AG09319 (cell line): ENCODE measurements around the gene MBP.

Source experiments
- DNase-seq: peaks from one replicate; pipeline ENCODE4 v3.0.0-alpha.2; 2010; ENCODE audit warnings: low read depth; ENCODE audit errors: extremely low read depth
- TF ChIP-seq, protein P1 (sequence below): IDR thresholded peaks from 2 replicates; pipeline ENCODE4 v1.5.1; 2011; ENCODE audit warnings: low read depth, mild to moderate bottlenecking, inconsistent platforms, low read length, moderate library complexity

The MBP gene

DNA sequence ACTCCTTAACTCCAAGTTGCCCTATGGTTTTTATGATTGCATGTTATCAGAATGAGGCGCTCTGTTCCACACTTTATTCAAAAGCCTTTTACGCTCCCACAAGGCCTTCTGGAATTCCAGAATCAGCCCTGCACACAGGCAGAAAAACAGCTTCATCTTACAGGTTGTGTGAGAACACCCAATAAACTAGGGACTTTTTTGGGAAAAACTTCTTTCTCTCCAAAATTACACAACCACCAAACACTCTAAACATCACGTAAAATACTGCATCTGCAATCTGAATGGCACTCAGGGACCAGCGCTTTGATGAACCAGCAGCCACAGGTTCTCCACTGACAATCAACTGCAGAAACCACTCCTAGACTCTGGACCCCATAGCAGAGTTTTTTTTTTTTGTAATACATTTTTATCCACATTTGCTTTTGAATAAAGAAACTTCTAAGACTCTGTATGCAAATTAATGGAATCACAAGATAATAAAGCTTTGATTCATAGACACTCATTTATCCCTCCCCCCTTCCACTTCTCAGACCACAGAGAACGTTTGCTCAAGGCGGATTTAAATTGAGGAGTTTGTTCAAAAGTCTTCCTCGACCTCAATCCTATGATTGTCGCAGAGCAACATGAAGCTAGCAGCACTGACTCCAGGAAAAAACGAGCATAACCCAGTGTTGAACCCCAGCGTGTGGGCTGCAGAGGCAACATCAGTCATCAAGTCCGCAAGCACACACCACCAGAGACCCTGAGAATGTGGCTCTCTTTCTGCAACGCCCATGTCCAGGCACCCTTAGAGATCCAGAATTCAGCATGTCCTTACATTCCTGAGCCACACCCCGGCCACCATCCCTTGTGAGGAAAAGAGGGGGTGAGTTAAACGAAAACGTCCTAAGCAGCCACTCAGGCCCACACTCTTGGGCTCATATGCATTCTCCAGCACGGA lies 116.5 kb downstream of the MBP start:
- DNase-seq: no peak
- TF ChIP-seq, protein P1, sequence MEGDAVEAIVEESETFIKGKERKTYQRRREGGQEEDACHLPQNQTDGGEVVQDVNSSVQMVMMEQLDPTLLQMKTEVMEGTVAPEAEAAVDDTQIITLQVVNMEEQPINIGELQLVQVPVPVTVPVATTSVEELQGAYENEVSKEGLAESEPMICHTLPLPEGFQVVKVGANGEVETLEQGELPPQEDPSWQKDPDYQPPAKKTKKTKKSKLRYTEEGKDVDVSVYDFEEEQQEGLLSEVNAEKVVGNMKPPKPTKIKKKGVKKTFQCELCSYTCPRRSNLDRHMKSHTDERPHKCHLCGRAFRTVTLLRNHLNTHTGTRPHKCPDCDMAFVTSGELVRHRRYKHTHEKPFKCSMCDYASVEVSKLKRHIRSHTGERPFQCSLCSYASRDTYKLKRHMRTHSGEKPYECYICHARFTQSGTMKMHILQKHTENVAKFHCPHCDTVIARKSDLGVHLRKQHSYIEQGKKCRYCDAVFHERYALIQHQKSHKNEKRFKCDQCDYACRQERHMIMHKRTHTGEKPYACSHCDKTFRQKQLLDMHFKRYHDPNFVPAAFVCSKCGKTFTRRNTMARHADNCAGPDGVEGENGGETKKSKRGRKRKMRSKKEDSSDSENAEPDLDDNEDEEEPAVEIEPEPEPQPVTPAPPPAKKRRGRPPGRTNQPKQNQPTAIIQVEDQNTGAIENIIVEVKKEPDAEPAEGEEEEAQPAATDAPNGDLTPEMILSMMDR: no peak

DNA sequence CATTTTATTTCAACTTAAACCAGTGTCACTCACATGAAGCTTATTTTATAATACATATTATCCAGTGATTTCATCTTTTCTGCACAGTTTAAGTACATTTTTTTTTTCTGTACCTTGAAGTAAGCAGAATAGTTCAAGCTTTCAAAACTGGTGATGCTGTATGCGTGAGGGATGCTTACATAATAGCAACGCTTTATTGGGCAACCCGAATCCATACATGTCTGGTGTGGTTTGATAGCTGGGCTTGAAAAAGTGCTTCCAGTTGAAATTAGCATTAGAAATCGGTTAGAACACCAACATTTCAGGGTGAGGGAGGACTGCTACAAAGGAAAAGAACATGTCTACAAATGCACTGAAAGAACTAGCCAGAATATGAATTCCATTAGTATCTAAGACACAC lies 117.4 kb downstream of the MBP start:
- DNase-seq: no peak
- TF ChIP-seq, protein P1: no peak

DNA sequence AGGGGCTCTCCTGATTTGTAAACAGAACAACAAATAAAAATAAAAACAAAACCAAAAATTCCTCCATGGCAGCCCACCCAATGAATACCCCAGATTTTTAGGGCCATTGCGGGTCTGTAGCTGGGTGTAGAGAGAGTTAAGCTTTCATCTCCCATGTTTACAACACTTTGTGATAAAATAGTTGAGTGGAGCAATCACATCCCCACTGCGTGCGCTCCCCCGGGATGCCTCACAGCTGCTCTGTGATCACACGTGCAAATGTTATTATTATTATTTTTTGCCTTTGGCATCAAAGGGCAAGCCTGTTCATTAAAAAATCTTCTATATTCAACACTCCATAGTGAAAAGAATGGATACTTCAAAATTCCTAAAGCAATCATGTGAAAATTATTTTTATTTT lies 118.0 kb downstream of the MBP start:
- TF ChIP-seq, protein P1: no peak
- no peak for DNase-seq

DNA sequence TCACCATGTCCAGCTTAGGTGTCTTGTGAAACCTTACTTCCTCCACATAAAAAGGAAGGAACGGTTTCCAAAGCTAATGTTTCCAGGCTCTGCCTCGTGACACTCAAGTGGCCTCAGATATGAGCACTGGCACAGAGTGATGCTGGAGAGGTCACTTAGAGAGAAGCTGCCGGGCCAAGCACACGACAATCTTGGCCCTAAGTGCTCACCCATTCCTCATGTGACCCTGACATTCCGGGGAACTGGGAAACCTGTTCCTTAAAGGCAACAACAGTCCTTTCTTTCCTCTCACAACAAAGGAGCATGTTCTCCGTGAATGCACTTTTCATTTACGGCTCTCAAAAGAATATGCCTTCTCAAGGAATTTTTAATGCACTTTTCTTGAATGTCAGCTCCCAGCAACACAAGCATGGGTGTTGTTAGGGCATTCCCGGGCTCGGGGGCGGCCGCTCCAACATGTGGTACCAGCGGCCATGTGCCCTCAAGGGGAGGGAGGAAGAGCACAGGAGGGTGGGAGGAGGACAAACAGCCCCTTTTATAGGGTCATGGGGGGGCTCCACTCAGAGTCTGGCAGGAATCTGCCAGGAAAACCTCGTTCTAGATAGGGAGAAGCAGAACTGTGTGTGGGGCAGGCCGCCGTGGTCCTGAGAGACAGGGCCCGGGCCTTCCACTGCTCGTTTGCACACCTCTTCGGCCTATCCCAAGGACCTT lies 118.6 kb downstream of the MBP start:
- no peak for DNase-seq
- TF ChIP-seq, protein P1: no peak

DNA sequence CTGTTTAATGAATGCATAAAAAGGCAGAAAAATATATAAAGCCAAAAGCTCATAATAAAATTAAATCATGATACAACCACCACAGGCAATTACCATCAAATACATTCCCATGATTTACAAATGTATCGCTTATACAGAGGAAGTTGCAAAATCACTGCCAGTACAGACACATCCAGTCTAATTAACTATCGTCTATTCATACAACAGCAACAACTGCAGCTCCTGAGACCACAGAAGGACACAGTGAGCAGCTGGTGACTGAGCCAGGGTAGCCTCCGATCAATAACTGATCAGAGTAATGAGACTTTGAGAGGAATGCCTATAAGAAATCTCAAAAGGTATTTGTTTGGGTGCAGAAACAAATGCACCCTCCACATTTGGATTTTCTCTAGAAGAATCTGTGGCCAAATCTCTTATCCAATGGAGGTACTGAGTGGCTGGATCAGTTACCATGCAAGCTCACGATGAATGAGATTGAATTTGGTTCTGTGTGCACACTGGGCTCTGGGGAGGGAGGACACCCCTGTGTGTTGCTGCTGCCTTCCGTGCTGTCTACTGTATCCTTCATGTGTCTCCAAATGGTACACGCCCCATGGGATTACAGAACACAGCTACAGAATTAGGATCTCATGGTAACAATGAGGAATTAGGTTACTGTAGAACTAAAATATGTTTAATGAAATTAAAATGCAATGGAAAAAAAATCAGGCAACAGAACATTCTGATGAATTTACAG lies 119.6 kb downstream of the MBP start:
- DNase-seq: no peak
- TF ChIP-seq, protein P1: no peak

DNA sequence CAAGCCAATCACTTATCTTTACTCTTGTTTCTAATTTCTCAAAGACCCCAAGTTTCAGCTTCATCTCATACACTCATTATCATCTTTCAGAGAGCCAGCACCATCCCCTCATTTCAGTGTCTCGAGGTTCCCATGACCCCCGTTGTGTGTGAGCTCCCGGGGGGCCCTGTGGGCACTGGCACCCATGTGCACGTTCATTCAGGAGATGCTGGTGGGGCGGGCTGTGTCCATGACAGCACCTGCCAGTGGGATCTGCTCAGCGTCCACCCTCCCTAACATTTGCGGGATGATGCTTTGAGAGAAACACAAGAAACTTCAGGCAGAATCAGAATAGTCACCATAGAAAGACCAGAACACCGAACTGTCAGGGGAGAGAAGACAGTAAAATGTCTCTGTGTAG lies 120.5 kb downstream of the MBP start:
- TF ChIP-seq, protein P1: no peak
- no peak for DNase-seq
